Astrocyte (in vitro differentiated cells and primary cell): ENCODE measurements around the gene CD244. TPM values are rescaled to one million over a fixed set of nuclear protein-coding genes. Genes with fewer than 3 reads are reported as not detected.

Source experiments
- DNase-seq: peaks from one replicate; pipeline ENCODE4 v3.0.0-alpha.2; 2010; ENCODE audit warnings: low read depth
- FAIRE-seq: peaks from 2 replicates; lab custom pipeline; 2011; peaks lifted over from hg19 to GRCh38; lab: Jason Lieb, UNC
- H2AFZ ChIP-seq: 2 replicates; pipeline ENCODE4 v1.6.0; 2012; ENCODE audit warnings: low read depth, low read length, inconsistent platforms
- H3K27ac ChIP-seq: 2 replicates; pipeline ENCODE4 v1.5.1; 2011; ENCODE audit warnings: low read depth, low read length, inconsistent platforms
- H3K27me3 ChIP-seq: 2 replicates; pipeline ENCODE4 v1.6.0; 2011; ENCODE audit warnings: low read length, inconsistent platforms; ENCODE audit not compliant: insufficient read depth
- H3K36me3 ChIP-seq: 2 replicates; pipeline ENCODE4 v1.5.1; 2011; ENCODE audit warnings: low read length, inconsistent platforms; ENCODE audit not compliant: insufficient read depth
- H3K4me1 ChIP-seq: 2 replicates; pipeline ENCODE4 v1.5.1; 2011; ENCODE audit warnings: low read length, inconsistent platforms; ENCODE audit not compliant: insufficient read depth
- H3K4me2 ChIP-seq: 2 replicates; pipeline ENCODE4 v1.6.0; 2012; ENCODE audit warnings: low read length, inconsistent platforms
- H3K4me3 ChIP-seq: 2 replicates; pipeline ENCODE4 v1.5.1; 2011; ENCODE audit warnings: low read depth, mild to moderate bottlenecking, low read length, inconsistent platforms; ENCODE audit not compliant: insufficient read depth
- H3K79me2 ChIP-seq: 2 replicates; pipeline ENCODE4 v1.6.0; 2012; ENCODE audit warnings: mild to moderate bottlenecking, low read length, inconsistent platforms; ENCODE audit not compliant: insufficient read depth
- H3K9ac ChIP-seq: 2 replicates; pipeline ENCODE4 v1.6.0; 2012; ENCODE audit warnings: mild to moderate bottlenecking, low read length, inconsistent platforms
- H3K9me3 ChIP-seq: 2 replicates; pipeline ENCODE4 v1.5.1; 2012; ENCODE audit warnings: low read depth, mild to moderate bottlenecking, low read length, inconsistent platforms; ENCODE audit not compliant: insufficient read depth
- H4K20me1 ChIP-seq: 2 replicates; pipeline ENCODE4 v1.6.0; 2012; ENCODE audit warnings: low read length, inconsistent platforms; ENCODE audit not compliant: insufficient read depth
- H3K27ac Mint-ChIP-seq: one replicate; pipeline ENCODE4 v1.8.0; 2021; ENCODE audit warnings: mild to moderate bottlenecking, mixed read lengths; ENCODE audit not compliant: unreplicated experiment
- H3K27me3 Mint-ChIP-seq: one replicate; pipeline ENCODE4 v1.8.0; 2021; ENCODE audit warnings: low read depth, mixed read lengths; ENCODE audit not compliant: unreplicated experiment
- H3K36me3 Mint-ChIP-seq: one replicate; pipeline ENCODE4 v1.8.0; 2021; ENCODE audit warnings: low read depth, mixed read lengths; ENCODE audit not compliant: unreplicated experiment
- H3K4me1 Mint-ChIP-seq: one replicate; pipeline ENCODE4 v1.8.0; 2021; ENCODE audit warnings: low read depth, mixed read lengths; ENCODE audit not compliant: unreplicated experiment
- H3K4me3 Mint-ChIP-seq: one replicate; pipeline ENCODE4 v1.8.0; 2021; ENCODE audit warnings: mild to moderate bottlenecking, moderate library complexity, mixed read lengths; ENCODE audit not compliant: unreplicated experiment
- H3K9me3 Mint-ChIP-seq: one replicate; pipeline ENCODE4 v1.8.0; 2021; ENCODE audit warnings: mild to moderate bottlenecking, mixed read lengths; ENCODE audit not compliant: unreplicated experiment
- EZH2 ChIP-seq: IDR thresholded peaks from 2 replicates; pipeline ENCODE4 v1.6.1; 2012; ENCODE audit warnings: mild to moderate bottlenecking, low read length, inconsistent platforms; ENCODE audit not compliant: insufficient read depth
- total RNA-seq: library from RNA; stranded (reverse); gene quantifications from 2 replicates; pipeline ENCODE4 v1.2.1, GENCODE V29; 2021
- TF ChIP-seq, protein P1 (sequence below): IDR thresholded peaks from 2 replicates; pipeline ENCODE4 v1.5.1; 2011; ENCODE audit warnings: low read depth, mild to moderate bottlenecking, inconsistent platforms, low read length, moderate library complexity; ENCODE audit not compliant: insufficient read depth

CD244 gene
- total RNA-seq, 1 donor from 2014 or later = not detected

DNA sequence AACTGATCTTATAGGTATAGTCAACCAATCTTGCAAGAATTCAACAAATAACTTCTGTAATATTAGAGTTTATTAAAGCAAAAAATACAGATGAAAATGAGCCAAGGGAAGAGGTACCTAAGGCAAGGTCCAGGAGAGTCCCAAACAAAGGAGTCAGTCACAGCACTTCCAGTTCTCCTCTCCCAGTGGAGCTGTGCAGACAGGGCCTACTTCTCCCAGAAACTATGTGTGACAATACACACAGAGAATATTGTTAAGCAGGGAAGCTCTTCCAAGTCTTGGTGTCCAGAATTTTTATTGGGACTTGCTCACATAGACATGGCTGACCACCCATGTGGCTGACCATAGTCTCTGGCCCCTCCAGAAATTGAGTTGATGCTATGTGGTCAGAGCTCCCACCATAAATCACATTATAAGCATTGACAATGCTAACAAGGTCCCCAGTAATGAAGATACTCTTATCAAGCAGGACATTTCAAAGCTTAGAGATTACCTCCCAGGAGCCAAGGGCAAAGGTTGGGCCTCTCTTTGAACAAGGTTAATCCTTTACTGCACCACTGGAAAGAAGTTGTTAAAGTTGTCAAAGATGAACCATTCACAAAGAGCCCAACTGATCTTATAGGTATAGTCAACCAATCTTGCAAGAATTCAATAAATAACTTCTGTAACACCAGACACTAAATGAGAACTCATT, 3.5 kb upstream of the CD244 start:
- Histone ChIP-seq H3K27ac (no peak overlapping the region), H3K4me1 (no peaks in the 10 kb centered on the region), H3K27me3 (no peaks in the 10 kb centered on the region), H3K9ac (no peak overlapping the region), H3K4me3 (no peak overlapping the region), H3K4me2 (no peak overlapping the region), H3K36me3 (no peaks in the 10 kb centered on the region), H2AFZ (no peak overlapping the region), H3K79me2 (no peaks in the 10 kb centered on the region), H4K20me1 (no peaks in the 10 kb centered on the region), H3K9me3 (no peaks in the 10 kb centered on the region)
- Mint-ChIP-seq H3K27ac (no peak overlapping the region), H3K27me3 (peaks cover 12% of the 10 kb centered on the region), H3K4me1 (no peaks in the 10 kb centered on the region), H3K9me3 (no peaks in the 10 kb centered on the region), H3K36me3 (no peaks in the 10 kb centered on the region), H3K4me3 (no peak overlapping the region)
- no peak for FAIRE-seq
- no peak for DNase-seq
- no peak for TF ChIP-seq EZH2
- TF ChIP-seq, protein P1, sequence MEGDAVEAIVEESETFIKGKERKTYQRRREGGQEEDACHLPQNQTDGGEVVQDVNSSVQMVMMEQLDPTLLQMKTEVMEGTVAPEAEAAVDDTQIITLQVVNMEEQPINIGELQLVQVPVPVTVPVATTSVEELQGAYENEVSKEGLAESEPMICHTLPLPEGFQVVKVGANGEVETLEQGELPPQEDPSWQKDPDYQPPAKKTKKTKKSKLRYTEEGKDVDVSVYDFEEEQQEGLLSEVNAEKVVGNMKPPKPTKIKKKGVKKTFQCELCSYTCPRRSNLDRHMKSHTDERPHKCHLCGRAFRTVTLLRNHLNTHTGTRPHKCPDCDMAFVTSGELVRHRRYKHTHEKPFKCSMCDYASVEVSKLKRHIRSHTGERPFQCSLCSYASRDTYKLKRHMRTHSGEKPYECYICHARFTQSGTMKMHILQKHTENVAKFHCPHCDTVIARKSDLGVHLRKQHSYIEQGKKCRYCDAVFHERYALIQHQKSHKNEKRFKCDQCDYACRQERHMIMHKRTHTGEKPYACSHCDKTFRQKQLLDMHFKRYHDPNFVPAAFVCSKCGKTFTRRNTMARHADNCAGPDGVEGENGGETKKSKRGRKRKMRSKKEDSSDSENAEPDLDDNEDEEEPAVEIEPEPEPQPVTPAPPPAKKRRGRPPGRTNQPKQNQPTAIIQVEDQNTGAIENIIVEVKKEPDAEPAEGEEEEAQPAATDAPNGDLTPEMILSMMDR = no peak

DNA sequence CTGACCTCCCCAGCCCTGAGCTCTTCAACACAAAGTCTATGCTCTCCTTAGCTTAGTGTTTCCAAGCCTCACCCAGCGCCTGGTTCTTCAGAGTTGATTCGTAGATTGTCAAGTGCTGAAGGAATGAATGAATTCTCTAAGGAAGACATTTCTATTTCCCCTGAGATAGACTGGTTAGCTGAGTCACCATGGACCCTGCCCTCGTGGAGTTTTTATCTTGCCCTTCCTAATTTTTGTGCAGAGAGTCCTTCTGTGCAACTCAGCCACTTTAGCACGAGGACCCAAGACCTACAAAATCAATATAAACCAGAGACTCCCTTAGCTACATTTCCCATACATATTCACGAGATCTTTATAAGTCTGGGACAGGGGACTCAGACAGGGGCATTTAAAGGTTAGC, 2.6 kb upstream of the CD244 start:
- Histone ChIP-seq H4K20me1 (no peaks in the 10 kb centered on the region), H3K9me3 (no peaks in the 10 kb centered on the region), H3K4me1 (no peaks in the 10 kb centered on the region), H3K27me3 (no peaks in the 10 kb centered on the region), H3K4me3 (no peak overlapping the region), H3K4me2 (no peak overlapping the region), H3K36me3 (no peaks in the 10 kb centered on the region), H2AFZ (no peak overlapping the region), H3K79me2 (no peaks in the 10 kb centered on the region), H3K27ac (no peak overlapping the region), H3K9ac (no peak overlapping the region)
- Mint-ChIP-seq H3K4me1 (no peaks in the 10 kb centered on the region), H3K4me3 (no peak overlapping the region), H3K36me3 (no peaks in the 10 kb centered on the region), H3K27me3 (peaks cover 12% of the 10 kb centered on the region), H3K27ac (no peak overlapping the region), H3K9me3 (no peaks in the 10 kb centered on the region)
- FAIRE-seq = no peak
- no peak for TF ChIP-seq EZH2
- TF ChIP-seq, protein P1 = no peak
- DNase-seq = no peak

DNA sequence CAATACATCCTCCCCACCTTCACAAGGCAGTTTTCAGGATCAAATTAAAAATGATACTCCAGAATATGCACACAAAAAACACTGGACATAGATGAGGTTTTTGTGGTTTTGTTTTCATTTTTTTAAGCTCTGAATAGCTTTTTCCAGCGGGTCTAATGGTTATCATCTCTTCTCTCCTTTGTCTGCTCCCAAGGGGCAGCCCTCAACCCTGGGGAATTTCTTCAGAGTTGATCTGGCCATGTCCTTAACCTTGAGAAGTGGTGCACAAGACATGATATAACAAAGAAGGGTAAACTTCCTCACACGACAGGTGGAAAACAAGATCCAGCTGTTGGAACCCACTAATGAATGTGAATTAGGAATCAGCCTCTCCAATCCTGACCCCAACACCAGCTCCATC, 1.5 kb upstream of the CD244 start:
- Histone ChIP-seq H3K4me1 (no peaks in the 10 kb centered on the region), H3K79me2 (no peaks in the 10 kb centered on the region), H3K9me3 (no peaks in the 10 kb centered on the region), H3K9ac (no peak overlapping the region), H2AFZ (no peak overlapping the region), H3K4me3 (no peak overlapping the region), H3K27me3 (no peaks in the 10 kb centered on the region), H3K27ac (no peak overlapping the region), H3K4me2 (no peak overlapping the region), H3K36me3 (no peaks in the 10 kb centered on the region), H4K20me1 (no peaks in the 10 kb centered on the region)
- H3K36me3 Mint-ChIP-seq = no peaks in the 10 kb centered on the region
- no peaks in the 10 kb centered on the region for H3K9me3 Mint-ChIP-seq
- H3K27ac Mint-ChIP-seq = no peak overlapping the region
- H3K4me1 Mint-ChIP-seq = no peaks in the 10 kb centered on the region
- TF ChIP-seq, protein P1 = no peak
- TF ChIP-seq EZH2 = no peak
- peaks cover 12% of the 10 kb centered on the region for H3K27me3 Mint-ChIP-seq
- FAIRE-seq = no peak
- no peak overlapping the region for H3K4me3 Mint-ChIP-seq
- no peak for DNase-seq
